IPS-20b (cell line): ENCODE results near the gene DLAT.

ENCODE experiments used
- H3K27ac ChIP-seq: one replicate; pipeline ENCODE4 v1.5.1; 2013; ENCODE audit warnings: low read length
- H3K27me3 ChIP-seq: 2 replicates; pipeline ENCODE4 v1.6.1; 2013; ENCODE audit warnings: mild to moderate bottlenecking, low read length, inconsistent platforms; ENCODE audit not compliant: insufficient read depth
- H3K36me3 ChIP-seq: 2 replicates; pipeline ENCODE4 v1.6.1; 2013; ENCODE audit warnings: low read depth, mild to moderate bottlenecking, inconsistent platforms, low read length, moderate library complexity; ENCODE audit not compliant: insufficient read depth
- H3K4me1 ChIP-seq: 2 replicates; pipeline ENCODE4 v1.6.1; 2013; ENCODE audit warnings: mild to moderate bottlenecking, control low read depth, inconsistent platforms, low read length, moderate library complexity; ENCODE audit not compliant: insufficient read depth
- H3K4me3 ChIP-seq: 2 replicates; pipeline ENCODE4 v1.5.1; 2013; ENCODE audit warnings: mild to moderate bottlenecking, low read length, inconsistent platforms
- H3K9ac ChIP-seq: 2 replicates; pipeline ENCODE4 v1.6.1; 2013; ENCODE audit warnings: low read depth, mild to moderate bottlenecking, inconsistent platforms, low read length, moderate library complexity
- H3K9me3 ChIP-seq: 2 replicates; pipeline ENCODE4 v1.6.1; 2013; ENCODE audit warnings: mild to moderate bottlenecking, low read depth, low read length, inconsistent platforms; ENCODE audit not compliant: insufficient read depth

The DLAT gene

GRCh38 chr11:112097734-112098528, 72.7 kb downstream of the DLAT start:
- H3K36me3 ChIP-seq, result peaks cover 35% of the 10 kb centered on the region
- H3K4me3 ChIP-seq, result no peak overlapping the region
- H3K27ac ChIP-seq, result no peak overlapping the region
- H3K27me3 ChIP-seq, result no peaks in the 10 kb centered on the region
- H3K9ac ChIP-seq, result no peak overlapping the region
- H3K9me3 ChIP-seq, result no peaks in the 10 kb centered on the region
- no peaks in the 10 kb centered on the region for H3K4me1 ChIP-seq

DNA sequence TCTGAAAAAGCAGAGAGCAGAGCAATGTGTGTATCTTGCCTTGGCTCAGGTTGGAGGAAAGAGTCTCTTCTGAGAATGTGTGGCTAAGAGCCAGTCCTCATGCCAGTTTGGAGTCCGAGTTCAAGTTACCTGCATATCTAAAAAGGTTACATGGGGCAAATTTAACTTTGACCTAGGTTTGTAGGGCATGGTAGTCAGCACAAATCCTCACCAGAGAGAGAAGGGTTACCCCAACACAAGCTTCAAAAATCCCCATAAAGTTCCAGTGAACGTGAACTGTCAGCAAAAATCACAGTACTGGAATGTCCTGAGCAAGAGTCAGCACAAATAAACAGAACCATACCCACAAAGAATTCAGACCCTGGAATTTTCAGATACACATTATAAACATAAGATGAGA, 75.3 kb downstream of the DLAT start:
- Histone ChIP-seq H3K4me3 (no peak overlapping the region), H3K9me3 (no peaks in the 10 kb centered on the region), H3K27ac (no peak overlapping the region), H3K9ac (no peak overlapping the region), H3K27me3 (no peaks in the 10 kb centered on the region), H3K36me3 (peaks cover 12% of the 10 kb centered on the region), H3K4me1 (no peaks in the 10 kb centered on the region)

GRCh38 chr11:112103446-112103845, 78.2 kb downstream of the DLAT start:
- no peaks in the 10 kb centered on the region for H3K36me3 ChIP-seq
- no peaks in the 10 kb centered on the region for H3K4me1 ChIP-seq
- H3K27ac ChIP-seq, result no peak overlapping the region
- H3K4me3 ChIP-seq, result no peak overlapping the region
- no peaks in the 10 kb centered on the region for H3K27me3 ChIP-seq
- H3K9ac ChIP-seq, result no peak overlapping the region
- no peaks in the 10 kb centered on the region for H3K9me3 ChIP-seq

GRCh38 chr11:112106070-112106469, 80.9 kb downstream of the DLAT start:
- H3K9ac ChIP-seq, result no peak overlapping the region
- no peak overlapping the region for H3K27ac ChIP-seq
- H3K36me3 ChIP-seq, result no peaks in the 10 kb centered on the region
- H3K9me3 ChIP-seq, result no peaks in the 10 kb centered on the region
- H3K27me3 ChIP-seq, result no peaks in the 10 kb centered on the region
- H3K4me1 ChIP-seq, result no peaks in the 10 kb centered on the region
- no peak overlapping the region for H3K4me3 ChIP-seq
